Mucosa of descending colon (tissue), 3 donors: ENCODE results near the gene UQCRC1. TPM values are rescaled to one million over a fixed set of nuclear protein-coding genes. Genes with fewer than 3 reads are reported as not detected.

Source experiments
- ATAC-seq: fragments of 200-7000 bp; cut with Tn5 transposase; one replicate; pipeline ENCODE4 v1.9.1; 2020; ENCODE audit warnings: mild to moderate bottlenecking, moderate library complexity
- DNase-seq, 3 donors: peaks; one replicate each; pipeline ENCODE4 v3.0.0-alpha.2; 2020
- H3K36me3 ChIP-seq: fragments of 200-600 bp; one replicate; pipeline ENCODE4 v1.8.0; 2021; ENCODE audit warnings: low read depth, mild to moderate bottlenecking
- H3K4me1 ChIP-seq: fragments of 200-600 bp; one replicate; pipeline ENCODE4 v1.8.0; 2021; ENCODE audit warnings: low read depth, mild to moderate bottlenecking
- H3K4me3 ChIP-seq: fragments of 200-600 bp; one replicate; pipeline ENCODE4 v1.8.0; 2021; ENCODE audit warnings: mild to moderate bottlenecking
- H3K9me3 ChIP-seq: fragments of 200-600 bp; one replicate; pipeline ENCODE4 v1.8.0; 2021; ENCODE audit warnings: mild to moderate bottlenecking
- intact Hi-C, 2 donors: fragments of 100-400 bp; cut with DNase I in 1 of 2; cut with micrococcal nuclease in 1 of 2; formaldehyde crosslinking; loops; one replicate each; pipeline versions ENCODE4 v1.11.0 to v1.11.1; 2022; cut with DNase I, micrococcal nuclease
- total RNA-seq, 3 donors: library from RNA; stranded (reverse); fragmentation: NEBNext Ultra II Directional in 2 of 3; extraction: Animal tissue kit (Norgen Biotek cat#: 25700) in 2 of 3; gene quantifications; one replicate each; pipeline versions ENCODE4 v1.2.1 to v1.2.4, GENCODE V29; 2021 to 2023
- TF ChIP-seq, protein P1 (sequence below): fragments of 200-600 bp; IDR thresholded peaks from one replicate; pipeline ENCODE4 v1.8.0; 2022; ENCODE audit warnings: antibody characterized with exemption, mild to moderate bottlenecking
- donor health status: DM: no; HTN: no; CAD: no; lungs with moderate emphysema.
- donor health status: DM: no; HTN: no; CAD: no.
- donor health status: DM: no; HTN: yes; CAD: no.

Gene UQCRC1
- total RNA-seq, 3 donors from 2014 or later: 384 to 562 (median 554) TPM

- DNase-seq (no peak), ATAC-seq (no peak)
- Histone ChIP-seq H3K36me3 (peaks cover 24% of the 10 kb centered on the region), H3K4me3 (no peak overlapping the region), H3K9me3 (no peaks in the 10 kb centered on the region), H3K4me1 (peaks cover 15% of the 10 kb centered on the region)
- TF ChIP-seq, protein P1, sequence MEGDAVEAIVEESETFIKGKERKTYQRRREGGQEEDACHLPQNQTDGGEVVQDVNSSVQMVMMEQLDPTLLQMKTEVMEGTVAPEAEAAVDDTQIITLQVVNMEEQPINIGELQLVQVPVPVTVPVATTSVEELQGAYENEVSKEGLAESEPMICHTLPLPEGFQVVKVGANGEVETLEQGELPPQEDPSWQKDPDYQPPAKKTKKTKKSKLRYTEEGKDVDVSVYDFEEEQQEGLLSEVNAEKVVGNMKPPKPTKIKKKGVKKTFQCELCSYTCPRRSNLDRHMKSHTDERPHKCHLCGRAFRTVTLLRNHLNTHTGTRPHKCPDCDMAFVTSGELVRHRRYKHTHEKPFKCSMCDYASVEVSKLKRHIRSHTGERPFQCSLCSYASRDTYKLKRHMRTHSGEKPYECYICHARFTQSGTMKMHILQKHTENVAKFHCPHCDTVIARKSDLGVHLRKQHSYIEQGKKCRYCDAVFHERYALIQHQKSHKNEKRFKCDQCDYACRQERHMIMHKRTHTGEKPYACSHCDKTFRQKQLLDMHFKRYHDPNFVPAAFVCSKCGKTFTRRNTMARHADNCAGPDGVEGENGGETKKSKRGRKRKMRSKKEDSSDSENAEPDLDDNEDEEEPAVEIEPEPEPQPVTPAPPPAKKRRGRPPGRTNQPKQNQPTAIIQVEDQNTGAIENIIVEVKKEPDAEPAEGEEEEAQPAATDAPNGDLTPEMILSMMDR: no peak
- intact Hi-C loops: no loop called here
Measured at GRCh38 chr3:48596676-48597407, 12.6 kb downstream of the UQCRC1 start.

DNA sequence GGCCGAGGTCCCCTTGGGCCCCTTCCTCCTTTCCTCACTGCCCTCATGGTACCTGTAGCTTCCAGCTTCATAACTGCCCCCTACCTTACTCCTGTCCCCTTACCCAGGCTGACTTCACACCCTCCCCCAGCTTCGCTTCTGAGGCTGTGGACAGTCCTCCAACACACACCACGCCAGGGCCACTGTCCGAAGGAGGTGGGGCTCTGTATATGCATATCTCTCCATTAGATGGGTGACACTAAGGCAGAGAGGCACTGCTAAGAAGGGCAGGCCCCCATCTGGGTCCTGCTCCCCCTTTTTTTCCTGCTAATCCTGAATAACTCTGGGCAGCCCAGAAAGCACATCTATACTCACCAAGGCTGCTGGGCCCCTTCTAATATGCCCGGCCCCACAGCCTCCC is 13.3 kb downstream of the UQCRC1 start:
- H3K9me3 ChIP-seq: no peaks in the 10 kb centered on the region
- intact Hi-C loops: no loop called here
- TF ChIP-seq, protein P1: no peak
- peak; percentile 6 for ATAC-seq
- H3K4me1 ChIP-seq: peaks cover 15% of the 10 kb centered on the region
- peaks cover 20% of the 10 kb centered on the region for H3K36me3 ChIP-seq
- DNase-seq: no peak
- H3K4me3 ChIP-seq: no peak overlapping the region

GRCh38 chr3:48595526-48596121 is 13.8 kb downstream of the UQCRC1 start:
- intact Hi-C loops: no loop called here
- peaks cover 15% of the 10 kb centered on the region for H3K36me3 ChIP-seq
- DNase-seq (peak in 2 of 3 donors; percentile 69 to 80), ATAC-seq (peak; percentile 23)
- peaks cover 15% of the 10 kb centered on the region for H3K4me1 ChIP-seq
- TF ChIP-seq, protein P1: no peak
- H3K9me3 ChIP-seq: no peaks in the 10 kb centered on the region
- H3K4me3 ChIP-seq: no peak overlapping the region

DNA sequence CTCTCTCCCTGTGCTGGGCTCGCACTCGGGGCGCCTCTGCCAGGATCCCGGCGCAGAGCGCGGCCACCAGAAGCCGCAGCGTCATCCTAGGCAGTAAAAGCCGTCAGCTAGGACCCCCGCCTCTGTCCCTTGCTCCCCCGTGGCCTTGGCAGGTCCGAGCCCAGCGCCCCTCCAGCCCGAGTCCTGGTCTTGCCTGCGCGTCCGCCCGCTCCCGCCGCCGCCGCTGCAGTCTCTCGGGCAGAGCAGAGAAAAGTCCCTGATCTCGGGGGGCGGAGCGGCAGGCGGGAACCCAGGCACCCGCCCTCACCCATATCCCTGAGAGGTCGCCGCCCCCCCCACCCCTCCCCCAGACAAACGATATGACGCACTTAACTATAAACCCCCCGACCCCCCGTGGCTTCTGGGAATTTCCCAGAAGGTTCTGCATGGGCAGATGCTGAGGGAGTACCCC is 14.3 kb downstream of the UQCRC1 start, which contains the start of gene COL7A1:
COL7A1 (minus strand) TSS at position 255 of the 451 bp plus-strand sequence; CDS start at position 85, 170 bp downstream.
- TF ChIP-seq, protein P1: no peak
- Histone ChIP-seq H3K4me3 (no peak within 1 kb of the TSS), H3K4me1 (peaks cover 15% of the 10 kb centered on the region), H3K9me3 (no peaks in the 10 kb centered on the region), H3K36me3 (peaks cover 11% of the 10 kb centered on the region)
- DNase-seq (peak in 1 of 3 donors; percentile 43), ATAC-seq (no peak)
- intact Hi-C loops: no loop called here

DNA sequence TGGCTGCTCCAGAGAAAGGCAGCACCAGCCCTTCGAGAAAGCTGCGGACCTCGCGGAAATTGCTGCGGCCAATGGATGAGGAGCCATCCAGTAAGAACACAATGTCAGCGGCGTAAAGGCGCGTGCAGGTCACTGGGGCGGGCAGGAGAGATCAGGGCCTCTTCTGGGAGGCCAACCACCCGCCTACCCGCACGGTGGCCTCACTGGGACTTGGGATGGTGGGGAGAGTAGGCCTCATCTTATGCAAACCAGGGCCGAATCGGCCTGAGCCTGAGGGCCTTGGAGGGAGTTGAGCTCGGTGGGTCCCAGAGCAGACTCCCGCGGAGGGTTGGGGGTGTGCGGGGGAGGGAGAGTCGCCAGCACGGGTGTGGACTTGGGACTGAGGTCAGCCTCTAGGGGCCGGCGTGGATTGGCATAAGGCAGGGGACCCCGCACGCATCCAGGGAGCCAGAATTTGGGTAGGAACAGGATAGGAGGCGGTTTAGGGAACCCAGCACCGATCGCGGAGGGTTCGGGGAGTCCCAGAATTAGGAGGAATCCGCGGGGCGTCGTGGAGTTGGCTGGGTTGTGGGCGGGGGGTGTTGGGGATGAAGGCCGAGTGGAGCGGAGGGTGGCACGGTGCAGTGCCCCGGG is 14.9 kb downstream of the UQCRC1 start:
- no peak for DNase-seq
- TF ChIP-seq, protein P1: no peak
- ATAC-seq: no peak
- H3K36me3 ChIP-seq: peaks cover 7% of the 10 kb centered on the region
- H3K4me3 ChIP-seq: no peak overlapping the region
- intact Hi-C loops: no loop called here
- H3K9me3 ChIP-seq: no peaks in the 10 kb centered on the region
- peaks cover 15% of the 10 kb centered on the region for H3K4me1 ChIP-seq
